Measurements from ENCODE around the gene ZBTB9.

DNA sequence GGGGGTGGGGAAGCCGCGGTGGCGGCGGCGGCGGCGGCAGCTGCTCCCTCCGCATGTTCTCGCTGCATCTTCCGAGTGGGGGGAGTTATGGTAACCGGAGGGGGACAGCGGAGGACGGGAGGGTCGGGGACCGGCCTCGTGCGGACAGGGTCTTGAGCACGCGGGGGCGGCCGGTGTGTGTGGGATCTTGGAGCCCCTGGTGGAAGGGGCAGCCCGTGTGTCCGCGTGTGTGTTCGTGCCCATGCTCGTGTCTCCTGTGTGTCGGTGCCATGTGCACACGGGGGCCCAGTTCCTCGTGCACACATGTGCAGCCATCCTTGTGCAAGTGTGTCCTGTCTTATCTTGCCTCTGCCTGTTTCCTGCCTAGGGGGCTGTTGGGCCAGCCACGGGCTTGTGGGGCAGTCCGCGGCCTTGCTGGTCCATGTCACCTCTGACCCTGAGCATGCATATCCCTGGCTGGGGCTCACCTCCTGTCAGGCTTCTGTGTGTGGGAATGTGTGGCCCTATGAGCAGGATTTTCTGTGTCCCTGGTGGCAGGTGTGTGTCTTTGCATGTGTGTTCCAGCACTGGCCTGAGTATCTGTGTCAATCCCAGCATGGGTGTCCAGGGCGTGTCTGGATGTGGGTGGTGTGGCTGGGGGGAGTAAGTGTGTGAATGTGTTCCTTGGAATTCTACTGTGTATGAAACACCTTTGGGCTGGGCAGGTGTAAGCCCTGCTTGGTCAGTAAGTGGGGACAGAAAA, 26.0 kb upstream of the ZBTB9 start:
- TF ChIP-seq CTCF (IDR thresholded peaks at IDR 0.05) (peak; percentile 23 to 56 (median 37)), POLR2A (IDR thresholded peaks at IDR 0.05) (no peak)
